H1 (cell line): ENCODE data around the gene FHIP2A. TPM values are rescaled to one million over a fixed set of nuclear protein-coding genes. Genes with fewer than 3 reads are reported as not detected.

Experiments
- CTCF ChIA-PET: fragments of 300-600 bp; sonication (Branson Sonifier 250); formaldehyde crosslinking; loops from one replicate; lab custom pipeline; 2021; ENCODE audit not compliant: partially characterized antibody; lab: Charles Lee
- POLR2A ChIA-PET: fragments of 300-600 bp; sonication (Branson Sonifier 250); formaldehyde crosslinking; loops from one replicate; lab custom pipeline; 2021; ENCODE audit warnings: inconsistent platforms; ENCODE audit not compliant: partially characterized antibody; lab: Charles Lee
- DNase-seq, 2 experiments: peaks; one replicate each; pipeline versions ENCODE4 v3.0.0 to v3.0.0-alpha.2; 2010 to 2022; ENCODE audit warnings: low spot score in 2 of 2, low read depth in 1 of 2, mixed read lengths in 1 of 2
- FAIRE-seq: peaks from 2 replicates; lab custom pipeline; 2011; peaks lifted over from hg19 to GRCh38; lab: Jason Lieb, UNC
- H2AFZ ChIP-seq: 2 replicates; pipeline ENCODE4 v1.8.1; 2012; ENCODE audit warnings: low read length, inconsistent platforms
- H2AK5ac ChIP-seq: 2 replicates; pipeline ENCODE4 v1.6.1; 2013; ENCODE audit warnings: low read depth, low read length
- H2BK120ac ChIP-seq: replicated peaks from 2 replicates; pipeline ENCODE3; 2013; ENCODE audit warnings: low read depth, low read length, inconsistent platforms
- H2BK12ac ChIP-seq: 2 replicates; pipeline ENCODE4 v1.6.1; 2013; ENCODE audit warnings: low read depth, low read length
- H2BK15ac ChIP-seq: 2 replicates; pipeline ENCODE4 v1.6.1; 2013; ENCODE audit warnings: low read length
- H2BK20ac ChIP-seq: 2 replicates; pipeline ENCODE4 v1.6.1; 2013; ENCODE audit warnings: low read length
- H2BK5ac ChIP-seq: 2 replicates; pipeline ENCODE4 v1.6.1; 2013; ENCODE audit warnings: low read depth, low read length
- H3K14ac ChIP-seq: 2 replicates; pipeline ENCODE4 v1.6.1; 2013; ENCODE audit warnings: inconsistent platforms; ENCODE audit not compliant: insufficient read length
- H3K18ac ChIP-seq: 2 replicates; pipeline ENCODE4 v1.6.1; 2013; ENCODE audit warnings: low read length; ENCODE audit errors: extremely low read depth
- H3K23ac ChIP-seq: 2 replicates; pipeline ENCODE4 v1.6.1; 2013; ENCODE audit warnings: inconsistent platforms; ENCODE audit not compliant: insufficient read length
- H3K23me2 ChIP-seq: 2 replicates; pipeline ENCODE4 v1.6.1; 2013; ENCODE audit warnings: low read depth, low read length
- H3K27ac ChIP-seq: 2 replicates; pipeline ENCODE4 v1.6.1; 2011; ENCODE audit warnings: low read depth, low read length, inconsistent platforms
- H3K27me3 ChIP-seq, 4 experiments: replicated peaks in 1 of 4; 1 replicate in 1 of 4; 2 replicates in 3 of 4; pipeline versions ENCODE4 v1.6.1 to v1.8.1; 2011 to 2013; ENCODE audit warnings: low read length in 3 of 4, mild to moderate bottlenecking in 3 of 4, inconsistent platforms in 2 of 4, mixed read lengths in 2 of 4, moderate library complexity in 1 of 4; ENCODE audit not compliant: control insufficient read depth in 3 of 4, insufficient read depth in 3 of 4; ENCODE audit errors: extremely low read depth in 1 of 4
- H3K36me3 ChIP-seq, 4 experiments: 2 replicates each; pipeline versions ENCODE4 v1.6.1 to v1.8.1; 2011 to 2013; ENCODE audit warnings: mild to moderate bottlenecking in 4 of 4, low read length in 3 of 4, moderate library complexity in 2 of 4, control low read depth in 1 of 4, inconsistent platforms in 1 of 4; ENCODE audit not compliant: insufficient read depth in 4 of 4, control insufficient read depth in 2 of 4
- H3K4ac ChIP-seq: replicated peaks from 2 replicates; pipeline ENCODE3; 2013; ENCODE audit warnings: low read length, low read depth, mixed read lengths, inconsistent platforms; ENCODE audit not compliant: insufficient read length
- H3K4me1 ChIP-seq, 4 experiments: replicated peaks in 1 of 4; 1 replicate in 1 of 4; 2 replicates in 3 of 4; pipeline versions ENCODE4 v1.6.1 to v1.8.1; 2011 to 2013; ENCODE audit warnings: low read length in 3 of 4, inconsistent platforms in 2 of 4, mixed read lengths in 1 of 4; ENCODE audit not compliant: insufficient read depth in 4 of 4, control insufficient read depth in 3 of 4
- H3K4me2 ChIP-seq, 2 experiments: 2 replicates each; pipeline versions ENCODE4 v1.6.1 to v1.8.1; 2011 to 2013; ENCODE audit warnings: low read depth in 2 of 2, low read length in 2 of 2, control low read depth in 1 of 2, inconsistent platforms in 1 of 2, mild to moderate bottlenecking in 1 of 2; ENCODE audit not compliant: insufficient read depth in 1 of 2
- H3K4me3 ChIP-seq, 4 experiments: fragments of 200-600, 300-600 bp in 1 of 4; sonication (generic), shearing (Covaris generic), sonication (Bioruptor Twin) in 1 of 4; 2 replicates each; pipeline versions ENCODE4 v1.5.1 to v1.8.1; 2011 to 2016; ENCODE audit warnings: low read length in 4 of 4, low read depth in 3 of 4, control low read depth in 2 of 4, inconsistent platforms in 2 of 4, mild to moderate bottlenecking in 2 of 4, mixed read lengths in 1 of 4, moderate library complexity in 1 of 4; ENCODE audit not compliant: insufficient read depth in 2 of 4; ENCODE audit errors: extremely low read depth in 1 of 4
- H3K56ac ChIP-seq: replicated peaks from 2 replicates; pipeline ENCODE3; 2013; ENCODE audit warnings: low read depth, mild to moderate bottlenecking, mixed read lengths, low read length, inconsistent platforms; ENCODE audit not compliant: insufficient read length
- H3K79me1 ChIP-seq: 2 replicates; pipeline ENCODE4 v1.6.1; 2013; ENCODE audit warnings: low read depth, low read length, control low read depth
- H3K79me2 ChIP-seq, 2 experiments: 2 replicates each; pipeline versions ENCODE4 v1.6.1 to v1.8.1; 2012 to 2013; ENCODE audit warnings: low read length in 2 of 2, mild to moderate bottlenecking in 2 of 2, inconsistent platforms in 1 of 2; ENCODE audit not compliant: insufficient read depth in 2 of 2, control insufficient read depth in 1 of 2
- H3K9ac ChIP-seq, 4 experiments: replicated peaks in 1 of 4; 1 replicate in 1 of 4; 2 replicates in 3 of 4; pipeline versions ENCODE4 v1.6.1 to v1.8.1; 2011 to 2013; ENCODE audit warnings: low read depth in 3 of 4, low read length in 3 of 4, control low read depth in 2 of 4, mild to moderate bottlenecking in 2 of 4, moderate library complexity in 2 of 4, inconsistent platforms in 1 of 4; ENCODE audit errors: extremely low read depth in 1 of 4
- H3K9me3 ChIP-seq, 2 experiments: 2 replicates each; pipeline versions ENCODE4 v1.6.1 to v1.8.1; 2012 to 2013; ENCODE audit warnings: mild to moderate bottlenecking in 2 of 2, moderate library complexity in 2 of 2, control low read depth in 1 of 2, inconsistent platforms in 1 of 2, low read depth in 1 of 2, low read length in 1 of 2, mixed read lengths in 1 of 2; ENCODE audit not compliant: insufficient read depth in 2 of 2
- H4K20me1 ChIP-seq, 2 experiments: replicated peaks in 1 of 2; 2 replicates each; pipeline versions ENCODE3 to v1.8.1; 2011 to 2013; ENCODE audit warnings: inconsistent platforms in 2 of 2, low read length in 2 of 2, mild to moderate bottlenecking in 1 of 2; ENCODE audit not compliant: insufficient read depth in 2 of 2, control insufficient read depth in 1 of 2
- H4K5ac ChIP-seq: 2 replicates; pipeline ENCODE4 v1.6.1; 2013; ENCODE audit warnings: low read length, low read depth, mixed read lengths, inconsistent platforms; ENCODE audit not compliant: insufficient read length
- H4K8ac ChIP-seq: 2 replicates; pipeline ENCODE4 v1.8.0; 2013; ENCODE audit warnings: mild to moderate bottlenecking, moderate library complexity, low read length, inconsistent platforms; ENCODE audit not compliant: insufficient read depth; ENCODE audit errors: extremely low read depth
- H4K91ac ChIP-seq: replicated peaks from 2 replicates; pipeline ENCODE3; 2013; ENCODE audit warnings: low read length, mixed read lengths, inconsistent platforms; ENCODE audit not compliant: insufficient read length
- ATF2 ChIP-seq: IDR thresholded peaks from 2 replicates; pipeline ENCODE4 v1.6.1; 2012; ENCODE audit warnings: low read length, inconsistent platforms
- CTCF ChIP-seq, 3 experiments: IDR thresholded peaks; 1 replicate in 2 of 3; 2 replicates in 1 of 3; pipeline versions ENCODE4 v1.5.1 to v1.6.1; 2011; ENCODE audit warnings: low read length in 3 of 3, mild to moderate bottlenecking in 3 of 3, inconsistent platforms in 2 of 3, low read depth in 1 of 3, moderate library complexity in 1 of 3; ENCODE audit not compliant: insufficient read depth in 1 of 3; ENCODE audit errors: control extremely low read depth in 1 of 3
- GTF2F1 ChIP-seq: IDR thresholded peaks from 2 replicates; pipeline ENCODE4 v1.6.1; 2012; ENCODE audit warnings: low read depth, low read length, improper control_type of control experiment, borderline replicate concordance
- JUN ChIP-seq: IDR thresholded peaks from 2 replicates; pipeline ENCODE4 v1.6.1; 2011; ENCODE audit warnings: low read depth, mild to moderate bottlenecking, improper control_type of control experiment, low read length
- KDM5A ChIP-seq: fragments of 200-600 bp; IDR thresholded peaks from 2 replicates; pipeline ENCODE4 v1.7.1; 2012; ENCODE audit warnings: mild to moderate bottlenecking, low read length, inconsistent platforms, mixed read lengths
- POLR2AphosphoS5 ChIP-seq: IDR thresholded peaks from 2 replicates; pipeline ENCODE4 v1.6.1; 2011; ENCODE audit warnings: low read depth, low read length
- RNF2 ChIP-seq: fragments of 200-900, 300-1000 bp; sonication (generic); IDR thresholded peaks from 2 replicates; pipeline ENCODE4 v1.7.1; 2016; ENCODE audit warnings: borderline replicate concordance, low read depth, mild to moderate bottlenecking, antibody characterized with exemption, low read length; ENCODE audit not compliant: poor library complexity, severe bottlenecking; ENCODE audit errors: missing control alignments
- WGBS, 2 experiments: shearing (Covaris generic) in 1 of 2; methylation state at CpG; one replicate each; pipeline versions ENCODE4 v1.1.6 to v1.1.7; 2013 to 2015; ENCODE audit warnings: low lambda C conversion rate in 2 of 2, mixed read lengths in 2 of 2, inconsistent platforms in 1 of 2, low coverage in 1 of 2, missing lambda C conversion rate in 1 of 2; ENCODE audit not compliant: insufficient replicate concordance in 2 of 2, insufficient coverage in 1 of 2, insufficient read length in 1 of 2; ENCODE audit errors: extremely low coverage in 1 of 2, missing lambda C conversion rate in 1 of 2; 5-methylcytosine and 5-hydroxymethylcytosine counted together
- polyA plus RNA-seq, 7 experiments: library from polyadenylated mRNA; depleted of rRNA in 3 of 7; stranded (reverse) in 5 of 7; unstranded in 2 of 7; fragments of >200 nt in 5 of 7; fragments of 200-250 nt in 2 of 7; gene quantifications; 1 replicate in 5 of 7; 2 replicates in 1 of 7; 4 replicates in 1 of 7; pipeline versions ENCODE4 v1.2.1 to v1.2.3, GENCODE V29; 2011 to 2013; ENCODE audit warnings: missing spikeins in 2 of 7, mixed read lengths in 2 of 7
- total RNA-seq: library from RNA; stranded (reverse); fragmentation: NEBNext Ultra II Directional; extraction: Animal tissue kit (Norgen Biotek cat#: 25700); gene quantifications from 2 replicates; pipeline ENCODE4 v1.2.1, GENCODE V29; 2021

FHIP2A gene
- total and polyA plus RNA-seq, 2 of the 8 experiments (the other 6 are each of a cell fraction or from before 2014, with no cell fraction given), result 4.5 to 15.0 TPM

GRCh38 chr10:114823077-114823463, 1.5 kb downstream of the FHIP2A start:
- Histone ChIP-seq H2BK12ac (no peak overlapping the region), H3K23me2 (peaks cover 4% of the 10 kb centered on the region; the same call in 1 of the 2 replicates), H2BK20ac (no peak overlapping the region), H3K36me3 (no peaks in the 10 kb centered on the region), H3K56ac (no peak overlapping the region), H3K18ac (no peak overlapping the region), H4K8ac (no peak overlapping the region), H2BK120ac (no peak overlapping the region), H3K4me2 (peak overlapping the region; percentile 73 to 90), H3K79me1 (peaks cover 4% of the 10 kb centered on the region; the same call in 1 of the 2 replicates), H4K20me1 (peaks cover 0 to 1% of the 10 kb centered on the region in 2 experiments), H2BK15ac (no peak overlapping the region), H2AFZ (no peak overlapping the region), H3K4me1 (peaks cover 0 to 5% (median 0%) of the 10 kb centered on the region in 4 experiments; a peak in 1 of 7 replicates), H3K27ac (no peak overlapping the region), H2AK5ac (no peak overlapping the region), H3K4me3 (peak overlapping the region in 3 of 4 experiments; percentile 62 to 96 (median 84); a peak in 5 of 8 replicates), H3K23ac (no peak overlapping the region), H3K4ac (no peak overlapping the region), H3K79me2 (peaks cover 0 to 31% of the 10 kb centered on the region in 2 experiments; a peak in 3 of 4 replicates), H3K9ac (peak overlapping the region in 1 of 4 experiments; percentile 55; a peak in 1 of 7 replicates), H4K91ac (no peak overlapping the region), H3K14ac (no peak overlapping the region), H3K27me3 (no peaks in the 10 kb centered on the region), H3K9me3 (no peaks in the 10 kb centered on the region), H2BK5ac (no peak overlapping the region), H4K5ac (no peak overlapping the region)
- CTCF ChIA-PET, result interaction anchor here (1.0 to 3.6 kb wide), 4 partner anchors 9 to 56 kb away, joined by 3 to 16 read pairs (median 11); no protein-coding TSS in a partner anchor
- 85% methylated on average over 2 of the region's 2 CpGs; no CpG with 5 or more reads in 1 of the 2 experiments for WGBS, 2 experiments
- no peak for FAIRE-seq
- no peak for DNase-seq
- POLR2A ChIA-PET, result interaction anchor here (0.7 to 2.5 kb wide), 2 partner anchors 8 to 1125 kb away, joined by 5 to 7 read pairs; no protein-coding TSS in a partner anchor
- no peak for TF ChIP-seq JUN
- TF ChIP-seq ATF2, result no peak
- no peak for TF ChIP-seq GTF2F1
- no peak for TF ChIP-seq RNF2
- no peak for TF ChIP-seq POLR2AphosphoS5
- no peak for TF ChIP-seq CTCF (IDR thresholded peaks at IDR 0.05; ENCODE audit: control extremely low read depth in 1 of 3, insufficient read depth in 1 of 3, low read depth in 1 of 3, low read length in 3 of 3)
- TF ChIP-seq KDM5A, result no peak
